Testis (tissue), 2 donors: ENCODE results near the gene RPA3.

ENCODE experiments used
- POLR2A ChIP-seq: fragments of 450-650 bp; IDR thresholded peaks from one replicate; pipeline ENCODE4 v1.6.1; 2017; ENCODE audit warnings: antibody characterized with exemption, mild to moderate bottlenecking, moderate library complexity
- TF ChIP-seq, protein P1 (sequence below), 3 experiments: fragments of 450-650 bp in 2 of 3; fragments of 200-600 bp in 1 of 3; sonication (generic) in 1 of 3; IDR thresholded peaks; one replicate each; pipeline ENCODE4 v1.5.1; 2016 to 2019; ENCODE audit warnings: antibody characterized with exemption in 3 of 3, mild to moderate bottlenecking in 2 of 3, moderate library complexity in 1 of 3

- TF ChIP-seq, protein P1, sequence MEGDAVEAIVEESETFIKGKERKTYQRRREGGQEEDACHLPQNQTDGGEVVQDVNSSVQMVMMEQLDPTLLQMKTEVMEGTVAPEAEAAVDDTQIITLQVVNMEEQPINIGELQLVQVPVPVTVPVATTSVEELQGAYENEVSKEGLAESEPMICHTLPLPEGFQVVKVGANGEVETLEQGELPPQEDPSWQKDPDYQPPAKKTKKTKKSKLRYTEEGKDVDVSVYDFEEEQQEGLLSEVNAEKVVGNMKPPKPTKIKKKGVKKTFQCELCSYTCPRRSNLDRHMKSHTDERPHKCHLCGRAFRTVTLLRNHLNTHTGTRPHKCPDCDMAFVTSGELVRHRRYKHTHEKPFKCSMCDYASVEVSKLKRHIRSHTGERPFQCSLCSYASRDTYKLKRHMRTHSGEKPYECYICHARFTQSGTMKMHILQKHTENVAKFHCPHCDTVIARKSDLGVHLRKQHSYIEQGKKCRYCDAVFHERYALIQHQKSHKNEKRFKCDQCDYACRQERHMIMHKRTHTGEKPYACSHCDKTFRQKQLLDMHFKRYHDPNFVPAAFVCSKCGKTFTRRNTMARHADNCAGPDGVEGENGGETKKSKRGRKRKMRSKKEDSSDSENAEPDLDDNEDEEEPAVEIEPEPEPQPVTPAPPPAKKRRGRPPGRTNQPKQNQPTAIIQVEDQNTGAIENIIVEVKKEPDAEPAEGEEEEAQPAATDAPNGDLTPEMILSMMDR (IDR thresholded peaks at IDR 0.05), result no peak
- no peak for TF ChIP-seq POLR2A
These were observed 45.2 kb downstream of the RPA3 start for GRCh38 chr7:7673240-7673550.
